ENCODE results near the gene NPSR1. TPM values are rescaled to one million over a fixed set of nuclear protein-coding genes. Genes with fewer than 3 reads are reported as not detected.
"Not testable (repeated sequence)": the region's sequence is repeated elsewhere in the genome, so short reads cannot be mapped to it uniquely, and the experiment has no call there.

NPSR1 gene
- total RNA-seq, 1 donor from 2014 or later = not detected

DNA sequence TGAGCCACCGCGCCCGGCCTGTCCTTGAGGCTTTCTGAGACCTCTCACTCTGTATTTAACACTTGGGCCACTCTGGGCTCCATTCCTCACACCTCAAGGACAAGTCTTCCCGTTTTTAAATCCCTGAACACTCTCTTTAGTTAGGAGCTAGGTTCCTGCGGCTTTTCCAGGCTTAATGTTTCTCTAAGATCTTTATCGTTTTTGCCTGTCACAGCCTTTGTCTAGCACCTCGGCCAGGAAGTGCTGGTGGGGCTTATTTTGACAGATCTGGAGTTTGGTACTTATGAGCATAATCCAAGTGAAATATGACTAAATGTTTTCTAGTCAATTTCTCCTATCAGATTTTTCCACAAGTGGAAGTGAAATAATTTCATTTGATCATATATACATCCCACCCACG, 192.7 kb downstream of the NPSR1 start:
- intact Hi-C loops (cut with DNase I) = no loop called here
- H3K4me1 ChIP-seq = no peaks in the 10 kb centered on the region
- H3K4me3 ChIP-seq = no peak overlapping the region
- ATAC-seq (no peak), DNase-seq (no peak)
- H3K27me3 ChIP-seq (ENCODE audit: low read depth) = no peaks in the 10 kb centered on the region
- TF ChIP-seq, protein P1, sequence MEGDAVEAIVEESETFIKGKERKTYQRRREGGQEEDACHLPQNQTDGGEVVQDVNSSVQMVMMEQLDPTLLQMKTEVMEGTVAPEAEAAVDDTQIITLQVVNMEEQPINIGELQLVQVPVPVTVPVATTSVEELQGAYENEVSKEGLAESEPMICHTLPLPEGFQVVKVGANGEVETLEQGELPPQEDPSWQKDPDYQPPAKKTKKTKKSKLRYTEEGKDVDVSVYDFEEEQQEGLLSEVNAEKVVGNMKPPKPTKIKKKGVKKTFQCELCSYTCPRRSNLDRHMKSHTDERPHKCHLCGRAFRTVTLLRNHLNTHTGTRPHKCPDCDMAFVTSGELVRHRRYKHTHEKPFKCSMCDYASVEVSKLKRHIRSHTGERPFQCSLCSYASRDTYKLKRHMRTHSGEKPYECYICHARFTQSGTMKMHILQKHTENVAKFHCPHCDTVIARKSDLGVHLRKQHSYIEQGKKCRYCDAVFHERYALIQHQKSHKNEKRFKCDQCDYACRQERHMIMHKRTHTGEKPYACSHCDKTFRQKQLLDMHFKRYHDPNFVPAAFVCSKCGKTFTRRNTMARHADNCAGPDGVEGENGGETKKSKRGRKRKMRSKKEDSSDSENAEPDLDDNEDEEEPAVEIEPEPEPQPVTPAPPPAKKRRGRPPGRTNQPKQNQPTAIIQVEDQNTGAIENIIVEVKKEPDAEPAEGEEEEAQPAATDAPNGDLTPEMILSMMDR (IDR thresholded peaks at IDR 0.05) = no peak
- H3K9me3 ChIP-seq = no peaks in the 10 kb centered on the region
- no peaks in the 10 kb centered on the region for H3K36me3 ChIP-seq
- no peak overlapping the region for H3K27ac ChIP-seq

- intact Hi-C loops (cut with DNase I) = no loop called here
- TF ChIP-seq, protein P1 (IDR thresholded peaks at IDR 0.05) = no peak
- no peak for DNase-seq
- Histone ChIP-seq H3K4me1 (no peaks in the 10 kb centered on the region), H3K36me3 (no peaks in the 10 kb centered on the region), H3K27me3 (ENCODE audit: low read depth) (no peaks in the 10 kb centered on the region), H3K9me3 (no peaks in the 10 kb centered on the region), H3K27ac (no peak overlapping the region), H3K4me3 (no peak overlapping the region)
- no peak for ATAC-seq
These were observed 193.4 kb downstream of the NPSR1 start for GRCh38 chr7:34851431-34851830.

DNA sequence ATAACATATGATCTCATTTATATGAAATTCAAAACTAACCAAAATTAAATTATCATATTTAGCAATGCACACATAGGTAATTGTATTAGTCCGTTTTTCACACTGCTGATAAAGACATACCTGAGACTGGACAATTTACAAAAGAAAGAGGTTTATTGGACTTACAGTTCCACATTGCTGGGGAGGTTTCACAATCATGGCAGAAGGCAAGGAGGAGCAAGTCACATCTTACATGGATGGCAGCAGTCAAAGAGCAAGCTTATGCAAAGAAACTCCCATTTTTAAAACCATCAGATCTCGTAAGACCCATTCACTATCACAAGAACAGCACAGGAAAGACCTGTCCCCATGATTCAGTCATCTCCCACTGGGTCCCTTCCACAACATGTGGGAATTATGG, 200.4 kb downstream of the NPSR1 start:
- H3K36me3 ChIP-seq; H3K27ac ChIP-seq; intact Hi-C loops (cut with DNase I); H3K4me1 ChIP-seq; ATAC-seq; H3K9me3 ChIP-seq; DNase-seq; H3K27me3 ChIP-seq (ENCODE audit: low read depth); H3K4me3 ChIP-seq: not testable (repeated sequence)

DNA sequence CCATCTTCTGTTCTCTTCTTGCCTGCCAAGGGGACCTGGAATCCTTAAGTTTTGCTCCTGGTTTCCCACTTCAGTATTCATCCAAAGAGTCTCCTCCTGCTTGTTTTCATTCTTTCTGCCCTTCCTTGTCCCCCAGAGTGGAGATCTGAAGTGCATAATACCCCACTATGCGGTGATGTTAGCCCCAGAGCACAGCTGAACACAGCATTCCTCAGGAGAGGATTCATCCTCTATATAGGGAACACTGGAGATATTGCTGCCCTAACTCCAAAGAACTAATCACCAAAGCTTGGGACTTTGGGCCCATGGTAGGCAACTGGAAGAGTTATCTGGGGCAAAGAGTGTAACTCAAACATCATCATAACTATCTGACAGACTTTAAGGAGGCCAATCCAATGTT, 201.3 kb downstream of the NPSR1 start:
- H3K27me3 ChIP-seq (ENCODE audit: low read depth); H3K27ac ChIP-seq; H3K4me3 ChIP-seq; DNase-seq; H3K36me3 ChIP-seq; H3K4me1 ChIP-seq; intact Hi-C loops (cut with DNase I); ATAC-seq; H3K9me3 ChIP-seq: not testable (repeated sequence)

GRCh38 chr7:34866222-34866621, 208.2 kb downstream of the NPSR1 start:
- DNase-seq; H3K27me3 ChIP-seq (ENCODE audit: low read depth); H3K27ac ChIP-seq; H3K36me3 ChIP-seq; H3K9me3 ChIP-seq; H3K4me1 ChIP-seq; H3K4me3 ChIP-seq; ATAC-seq; intact Hi-C loops (cut with DNase I): not testable (repeated sequence)

- H3K4me3 ChIP-seq; H3K27ac ChIP-seq; intact Hi-C loops (cut with DNase I); DNase-seq; ATAC-seq; H3K27me3 ChIP-seq (ENCODE audit: low read depth); H3K4me1 ChIP-seq; H3K9me3 ChIP-seq; H3K36me3 ChIP-seq: not testable (repeated sequence)
These were observed 209.3 kb downstream of the NPSR1 start for GRCh38 chr7:34867341-34867740.

- H3K27ac ChIP-seq; H3K36me3 ChIP-seq; H3K27me3 ChIP-seq (ENCODE audit: low read depth); DNase-seq; ATAC-seq; H3K9me3 ChIP-seq; intact Hi-C loops (cut with DNase I); H3K4me1 ChIP-seq; H3K4me3 ChIP-seq: not testable (repeated sequence)
These were observed 210.6 kb downstream of the NPSR1 start for GRCh38 chr7:34868602-34869001.

DNA sequence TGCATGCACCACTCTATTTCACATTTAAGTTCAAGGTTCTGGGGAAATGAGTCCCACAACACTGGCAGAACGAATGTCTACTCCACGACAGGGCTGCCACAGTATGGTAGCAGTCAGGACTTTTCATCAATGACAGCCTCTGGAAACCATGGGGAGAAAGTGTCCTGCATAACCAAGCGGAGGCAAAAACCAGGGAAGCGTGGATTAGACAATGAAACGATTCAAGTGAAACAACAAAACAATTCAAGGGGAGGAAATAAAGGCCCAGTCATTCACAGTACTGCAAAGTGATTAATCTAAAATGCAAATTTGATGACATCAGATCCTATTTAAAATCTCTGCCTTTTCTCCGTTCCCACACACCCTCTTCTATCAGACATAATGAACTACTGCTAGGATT, 211.0 kb downstream of the NPSR1 start:
- DNase-seq = no peak
- no peak for ATAC-seq
- H3K27me3 ChIP-seq (ENCODE audit: low read depth) = no peaks in the 10 kb centered on the region
- TF ChIP-seq, protein P1 (IDR thresholded peaks at IDR 0.05) = no peak
- no peaks in the 10 kb centered on the region for H3K36me3 ChIP-seq
- H3K4me3 ChIP-seq = no peak overlapping the region
- H3K4me1 ChIP-seq = no peaks in the 10 kb centered on the region
- H3K9me3 ChIP-seq = no peaks in the 10 kb centered on the region
- intact Hi-C loops (cut with DNase I) = no loop called here
- no peak overlapping the region for H3K27ac ChIP-seq

- ATAC-seq; H3K27me3 ChIP-seq (ENCODE audit: low read depth); H3K9me3 ChIP-seq; DNase-seq; H3K4me3 ChIP-seq; intact Hi-C loops (cut with DNase I); H3K27ac ChIP-seq; H3K4me1 ChIP-seq; H3K36me3 ChIP-seq: not testable (repeated sequence)
These were observed 212.0 kb downstream of the NPSR1 start for GRCh38 chr7:34870041-34870440.

- H3K4me3 ChIP-seq; H3K27ac ChIP-seq; H3K27me3 ChIP-seq (ENCODE audit: low read depth); DNase-seq; H3K9me3 ChIP-seq; H3K4me1 ChIP-seq; H3K36me3 ChIP-seq; ATAC-seq; intact Hi-C loops (cut with DNase I): not testable (repeated sequence)
These were observed 216.3 kb downstream of the NPSR1 start for GRCh38 chr7:34874329-34874728.
